Body of pancreas (tissue), 4 donors: ENCODE data around the gene DYRK3. TPM values are rescaled to one million over a fixed set of nuclear protein-coding genes. Genes with fewer than 3 reads are reported as not detected.

Source experiments
- ATAC-seq: fragments of 150-250 bp; one replicate; pipeline ENCODE4 v1.9.1; 2016
- DNase-seq, 4 donors: peaks; one replicate each; pipeline ENCODE4 v3.0.0-alpha.2; 2019
- H3K27ac ChIP-seq, 4 donors: fragments of 200-600 bp; sonication (generic); 1 replicate in 3 of 4; 2 replicates in 1 of 4; pipeline versions ENCODE4 v1.5.1 to v1.6.1; 2016 to 2019; ENCODE audit warnings: mild to moderate bottlenecking in 1 of 4, mixed read lengths in 1 of 4, moderate library complexity in 1 of 4
- H3K27me3 ChIP-seq, 2 donors: fragments of 200-600 bp; sonication (generic); one replicate each; pipeline ENCODE4 v1.6.0; 2016; ENCODE audit warnings: mild to moderate bottlenecking in 1 of 2
- H3K36me3 ChIP-seq, 2 donors: fragments of 200-600 bp; sonication (generic); replicated peaks in 1 of 2; 2 replicates each; pipeline ENCODE4 v1.5.1; 2016; ENCODE audit warnings: low read depth in 2 of 2; ENCODE audit not compliant: insufficient read depth in 1 of 2
- H3K4me1 ChIP-seq: fragments of 200-600 bp; sonication (generic); one replicate; pipeline ENCODE4 v1.6.0; 2016
- H3K4me3 ChIP-seq, 2 donors: fragments of 200-600 bp; sonication (generic); 1 replicate in 1 of 2; 2 replicates in 1 of 2; pipeline ENCODE4 v1.5.1; 2016 to 2019
- H3K9me3 ChIP-seq, 3 donors: fragments of 200-600 bp; sonication (generic); 1 replicate in 2 of 3; 2 replicates in 1 of 3; pipeline ENCODE4 v1.5.1; 2016
- CTCF ChIP-seq, 7 experiments: fragments of 450-650 bp in 4 of 7; fragments of 200-600 bp in 3 of 7; sonication (generic) in 3 of 7; IDR thresholded peaks; one replicate each; pipeline ENCODE4 v1.5.1; 2016 to 2019; ENCODE audit warnings: antibody characterized with exemption in 7 of 7
- POLR2A ChIP-seq, 3 donors: fragments of 450-650 bp; IDR thresholded peaks; one replicate each; pipeline ENCODE4 v1.6.1; 2016; ENCODE audit warnings: antibody characterized with exemption in 3 of 3, mild to moderate bottlenecking in 2 of 3
- WGBS, 2 donors: methylation state at CpG; one replicate each; pipeline ENCODE4 v1.1.5; 2017; 5-methylcytosine and 5-hydroxymethylcytosine counted together
- intact Hi-C: fragments of 100-400 bp; cut with DNase I; formaldehyde crosslinking; loops from one replicate; pipeline ENCODE4 v1.15.1; 2023
- total RNA-seq, 2 donors: library from RNA; depleted of rRNA; stranded (reverse); fragments of >200 nt; gene quantifications; one replicate each; pipeline ENCODE4 v1.1.0, GENCODE V29; 2016

DYRK3 gene
- total RNA-seq, 2 donors from 2014 or later = 1.6 to 4.7 TPM

- ATAC-seq = no peak
Observed at GRCh38 chr1:206681359-206681758, 46.0 kb downstream of the DYRK3 start.

GRCh38 chr1:206682111-206682510, 46.8 kb downstream of the DYRK3 start:
- peaks cover 15% of the 10 kb centered on the region for H3K4me1 ChIP-seq
- no peak for DNase-seq
- no peak for ATAC-seq
- intact Hi-C loops = no loop called here
- H3K4me3 ChIP-seq = no peak overlapping the region
- no peak for TF ChIP-seq POLR2A (IDR thresholded peaks at IDR 0.05)
- TF ChIP-seq CTCF (IDR thresholded peaks at IDR 0.05) = no peak
- H3K36me3 ChIP-seq = no peaks in the 10 kb centered on the region
- WGBS, 2 donors = 58 to 67% methylated on average over 3 of the region's 3 CpGs
- H3K27me3 ChIP-seq = no peaks in the 10 kb centered on the region
- no peak overlapping the region for H3K27ac ChIP-seq
- no peaks in the 10 kb centered on the region for H3K9me3 ChIP-seq

More at GRCh38 chr1:206681359-206681758, 46.0 kb downstream of the DYRK3 start:
- intact Hi-C loops = no loop called here
- no peaks in the 10 kb centered on the region for H3K27me3 ChIP-seq
- 48 to 61% methylated on average over 2 of the region's 2 CpGs for WGBS, 2 donors
- H3K27ac ChIP-seq = no peak overlapping the region
- DNase-seq = no peak
- no peaks in the 10 kb centered on the region for H3K9me3 ChIP-seq
- no peak overlapping the region for H3K4me3 ChIP-seq
- TF ChIP-seq CTCF (IDR thresholded peaks at IDR 0.05) = no peak
- TF ChIP-seq POLR2A (IDR thresholded peaks at IDR 0.05) = no peak
- H3K36me3 ChIP-seq = no peaks in the 10 kb centered on the region
- peaks cover 7% of the 10 kb centered on the region for H3K4me1 ChIP-seq

GRCh38 chr1:206683313-206683712, 48.0 kb downstream of the DYRK3 start:
- intact Hi-C loops = no loop called here
- no peaks in the 10 kb centered on the region for H3K27me3 ChIP-seq
- peaks cover 27% of the 10 kb centered on the region for H3K4me1 ChIP-seq
- no peaks in the 10 kb centered on the region for H3K36me3 ChIP-seq
- H3K27ac ChIP-seq = no peak overlapping the region
- no peak for TF ChIP-seq CTCF (IDR thresholded peaks at IDR 0.05)
- TF ChIP-seq POLR2A (IDR thresholded peaks at IDR 0.05) = no peak
- WGBS, 2 donors = 84 to 87% methylated on average over 6 of the region's 6 CpGs
- H3K9me3 ChIP-seq = no peaks in the 10 kb centered on the region
- H3K4me3 ChIP-seq = no peak overlapping the region
- ATAC-seq (no peak), DNase-seq (no peak)

GRCh38 chr1:206684003-206684402, 48.7 kb downstream of the DYRK3 start:
- Histone ChIP-seq H3K4me1 (peaks cover 34% of the 10 kb centered on the region), H3K36me3 (no peaks in the 10 kb centered on the region), H3K9me3 (no peaks in the 10 kb centered on the region), H3K4me3 (no peak overlapping the region), H3K27ac (no peak overlapping the region), H3K27me3 (no peaks in the 10 kb centered on the region)
- 53 to 56% methylated on average over 8 of the region's 8 CpGs for WGBS, 2 donors
- ATAC-seq (no peak), DNase-seq (no peak)
- TF ChIP-seq POLR2A (IDR thresholded peaks at IDR 0.05) (no peak), CTCF (IDR thresholded peaks at IDR 0.05) (no peak)
- intact Hi-C loops = no loop called here
